ENCODE measurements around the gene TREH. TPM values are rescaled to one million over a fixed set of nuclear protein-coding genes. Genes with fewer than 3 reads are reported as not detected.

Gene TREH
- polyA plus RNA-seq, 1 of the 3 experiments (the other 2 are of a cell fraction) = not detected

DNA sequence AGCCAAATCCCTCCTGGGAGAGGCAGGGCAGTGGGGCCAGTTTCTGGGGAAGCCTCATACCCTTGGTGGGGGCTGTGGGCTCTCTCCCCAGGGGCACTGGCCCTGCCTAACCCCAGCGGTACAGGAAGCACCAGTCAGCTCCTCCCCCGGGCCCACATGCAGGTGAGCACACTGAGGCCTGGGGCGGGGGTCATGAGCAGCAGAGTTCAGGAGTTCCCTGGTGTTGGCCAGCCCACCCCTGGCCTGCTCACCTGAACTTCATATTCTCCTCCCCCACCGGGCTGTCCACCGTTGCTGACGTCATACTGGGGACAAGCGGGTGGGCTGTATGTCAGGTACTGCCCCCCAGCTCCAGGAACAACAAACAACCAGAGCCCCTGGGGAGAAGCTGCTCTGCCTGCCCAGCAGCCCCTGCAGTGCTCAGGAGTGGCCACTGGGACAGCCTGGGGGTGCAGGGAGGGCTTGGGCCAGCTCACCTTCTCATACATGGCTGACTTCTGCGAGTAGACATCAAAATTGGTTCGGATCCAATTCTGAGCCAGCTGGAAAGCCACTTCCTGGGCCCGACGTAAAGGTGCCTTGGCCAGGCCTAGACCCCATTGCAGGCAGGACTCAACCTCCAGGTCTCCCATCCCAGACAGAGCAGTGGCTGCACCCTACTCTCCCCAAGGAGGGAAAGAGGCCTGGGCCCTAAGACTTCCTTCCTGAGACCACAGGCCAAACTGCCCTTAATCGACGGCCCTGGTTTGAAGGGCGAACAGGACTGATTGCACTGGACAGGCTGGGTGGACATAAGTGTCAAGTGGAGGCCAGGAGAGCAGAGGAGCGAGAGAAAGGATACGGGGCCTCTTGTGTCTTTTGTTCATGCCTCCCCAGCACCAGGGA is 20.8 kb downstream of the TREH start:
- peaks cover 11% of the 10 kb centered on the region for H4K20me1 ChIP-seq (ENCODE audit: insufficient read depth)
- ChIA-PET CTCF (interaction anchor here (0.6 to 9.6 kb wide), 32 partner anchors 8 to 433 kb away, joined by 3 to 144 read pairs (median 4); partner anchors contain the start of genes PHLDB1 and UPK2), POLR2A (interaction anchor here (1.0 kb wide), 1 partner anchor 37 kb away, joined by 3 read pairs; no protein-coding TSS in a partner anchor)
- TF ChIP-seq PBX3 (IDR thresholded peaks at IDR 0.05) = no peak
- no peak for TF ChIP-seq RAD21 (IDR thresholded peaks at IDR 0.05; ENCODE audit: low read length)
- no peak for TF ChIP-seq EP300 (IDR thresholded peaks at IDR 0.05; ENCODE audit: borderline replicate concordance in 1 of 2, low read depth in 1 of 2, low read length in 1 of 2)
- TF ChIP-seq FOSL2 (IDR thresholded peaks at IDR 0.05; ENCODE audit: borderline replicate concordance, low read depth) = no peak
- no peak for TF ChIP-seq GATA2 (CRISPR knock-in tag; IDR thresholded peaks at IDR 0.05)
- TF ChIP-seq CTCF (IDR thresholded peaks at IDR 0.05) = peak; percentile 36; the same call in 1 of the 2 replicates
- TF ChIP-seq YY1 (IDR thresholded peaks at IDR 0.05; ENCODE audit: low read depth) = no peak
- no peak for TF ChIP-seq FOXM1 (IDR thresholded peaks at IDR 0.05; ENCODE audit: low read depth)
- TF ChIP-seq TEAD4 (IDR thresholded peaks at IDR 0.05; ENCODE audit: borderline replicate concordance, insufficient read depth) = no peak
- TF ChIP-seq MXI1 (IDR thresholded peaks at IDR 0.05; ENCODE audit: low read depth, low read length) = no peak
- TF ChIP-seq JUND (IDR thresholded peaks at IDR 0.05) = no peak
- TF ChIP-seq POLR2AphosphoS5 (IDR thresholded peaks at IDR 0.05; ENCODE audit: low read depth, low read length) = peak; percentile 3; the same call in 1 of the 2 replicates
- TF ChIP-seq NRF1 (IDR thresholded peaks at IDR 0.05; ENCODE audit: low read depth, low read length) = no peak
- H2AFZ ChIP-seq (ENCODE audit: low read depth) = no peak overlapping the region
- DNase-seq = no peak
- no peaks in the 10 kb centered on the region for H3K79me2 ChIP-seq (ENCODE audit: insufficient read depth)
- H3K9ac ChIP-seq = no peak overlapping the region
- H3K4me2 ChIP-seq = no peak overlapping the region
- H3K27me3 ChIP-seq (ENCODE audit: insufficient read depth) = no peaks in the 10 kb centered on the region
- no peak overlapping the region for H3K4me3 ChIP-seq (ENCODE audit: low read depth in 2 of 2, low read length in 1 of 2)
- peaks cover 28 to 40% of the 10 kb centered on the region in 2 experiments for H3K36me3 ChIP-seq (replicated peaks in 1 of 2; ENCODE audit: control insufficient read depth in 1 of 2, insufficient read depth in 2 of 2, low read length in 1 of 2)
- 84% methylated on average over 5 of the region's 16 CpGs for WGBS (ENCODE audit: low lambda C conversion rate)
- H3K9me3 ChIP-seq = no peaks in the 10 kb centered on the region
- H3K9me2 ChIP-seq = no peaks in the 10 kb centered on the region
- H3K4me1 ChIP-seq (ENCODE audit: control insufficient read depth in 1 of 2, insufficient read depth in 2 of 2, low read depth in 1 of 2, low read length in 1 of 2) = peaks cover 0 to 12% of the 10 kb centered on the region in 2 experiments; a peak in 1 of 4 replicates
- H3K27ac ChIP-seq (ENCODE audit: low read depth in 2 of 2, low read length in 1 of 2) = peak overlapping the region; percentile 6 to 48; a peak in 3 of 4 replicates
- H3F3A ChIP-seq (replicated peaks; ENCODE audit: insufficient read depth) = peaks cover 40% of the 10 kb centered on the region

Data from SK-N-SH (cell line).